HepG2 (cell line): ENCODE results near the gene PDGFRA. TPM values are rescaled to one million over a fixed set of nuclear protein-coding genes. Genes with fewer than 3 reads are reported as not detected.

Experiments used
- ATAC-seq: fragments of 200-7000 bp; cut with Tn5 transposase; 3 replicates; pipeline ENCODE4 v1.9.1; 2020; ENCODE audit warnings: mild to moderate bottlenecking, moderate library complexity
- BruUV-seq: library from RNA; stranded (reverse); fragments of 400-500 nt; replicated peaks from 2 replicates; lab custom pipeline; 2021; lab: Mats Ljungman, UMichigan
- CTCF ChIA-PET: fragments of 300-600 bp; formaldehyde crosslinking; extraction: SDS; loops from one replicate; lab custom pipeline; 2021; ENCODE audit warnings: low total read pairs, inconsistent platforms, low intra/inter-chr PET ratio; lab: Yijun Ruan, JAX
- POLR2A ChIA-PET: fragments of 350-600 bp; sonication (Branson Sonifier 250); formaldehyde crosslinking; loops from one replicate; lab custom pipeline; 2020; ENCODE audit warnings: antibody characterized with exemption, inconsistent platforms; lab: Yijun Ruan, JAX
- DNase-seq: peaks from one replicate; pipeline ENCODE4 v3.0.0-alpha.2; 2015; ENCODE audit warnings: low spot score
- FAIRE-seq: peaks from 3 replicates; lab custom pipeline; 2011; peaks lifted over from hg19 to GRCh38; lab: Jason Lieb, UNC
- H2AFZ ChIP-seq: one replicate; pipeline ENCODE4 v1.6.1; 2011; ENCODE audit warnings: low read length, inconsistent platforms
- H3K27ac ChIP-seq: fragments of 300-600 bp; 3 replicates; pipeline ENCODE4 v1.8.0; 2011; ENCODE audit warnings: mixed run types, mild to moderate bottlenecking, mixed read lengths, low read length, inconsistent platforms; ENCODE audit not compliant: insufficient read depth; ENCODE audit errors: extremely low read length
- H3K27me3 ChIP-seq, 2 experiments: fragments of 200-600 bp in 1 of 2; 2 replicates in 1 of 2; 3 replicates in 1 of 2; pipeline versions ENCODE4 v1.6.0 to v1.8.0; 2011; ENCODE audit warnings: low read length in 2 of 2, mild to moderate bottlenecking in 2 of 2, moderate library complexity in 2 of 2, inconsistent platforms in 1 of 2; ENCODE audit not compliant: insufficient read depth in 2 of 2, control insufficient read depth in 1 of 2
- H3K36me3 ChIP-seq, 2 experiments: fragments of 200-600 bp in 1 of 2; replicated peaks in 1 of 2; 2 replicates in 1 of 2; 3 replicates in 1 of 2; pipeline versions ENCODE4 v1.5.1 to v1.8.0; 2011; ENCODE audit warnings: low read length in 2 of 2, inconsistent platforms in 1 of 2; ENCODE audit not compliant: insufficient read depth in 2 of 2, control insufficient read depth in 1 of 2
- H3K4me1 ChIP-seq: 2 replicates; pipeline ENCODE4 v1.5.1; 2012; ENCODE audit warnings: low read length, inconsistent platforms; ENCODE audit not compliant: insufficient read depth
- H3K4me2 ChIP-seq: 2 replicates; pipeline ENCODE4 v1.6.0; 2011; ENCODE audit warnings: low read depth, low read length, inconsistent platforms
- H3K4me3 ChIP-seq, 3 experiments: fragments of 200-600 bp in 1 of 3; sonication (generic), shearing (Covaris generic) in 1 of 3; replicated peaks in 1 of 3; 2 replicates each; pipeline ENCODE4 v1.5.1; 2011 to 2016; ENCODE audit warnings: low read length in 3 of 3, inconsistent platforms in 2 of 3, low read depth in 2 of 3, mild to moderate bottlenecking in 2 of 3, control low read depth in 1 of 3, mixed read lengths in 1 of 3; ENCODE audit not compliant: insufficient read depth in 1 of 3
- H3K79me2 ChIP-seq: one replicate; pipeline ENCODE4 v1.6.1; 2011; ENCODE audit warnings: low read length, inconsistent platforms; ENCODE audit not compliant: insufficient read depth
- H3K9ac ChIP-seq: 2 replicates; pipeline ENCODE4 v1.6.0; 2011; ENCODE audit warnings: mild to moderate bottlenecking, low read depth, low read length, inconsistent platforms; ENCODE audit not compliant: insufficient read depth
- H3K9me3 ChIP-seq: 2 replicates; pipeline ENCODE4 v1.5.1; 2012; ENCODE audit warnings: mild to moderate bottlenecking, low read length
- H4K20me1 ChIP-seq: 2 replicates; pipeline ENCODE4 v1.6.0; 2011; ENCODE audit warnings: inconsistent platforms, mild to moderate bottlenecking, low read length, moderate library complexity; ENCODE audit not compliant: insufficient read depth
- CREB1 ChIP-seq, 2 experiments: fragments of 450-650 bp in 1 of 2; IDR thresholded peaks; 2 replicates each; pipeline ENCODE4 v1.6.1; 2016 to 2017; ENCODE audit warnings: control low read depth in 1 of 2, mild to moderate bottlenecking in 1 of 2, missing compliant biosample characterization in 1 of 2, missing genetic modification characterization in 1 of 2
- HNF1A ChIP-seq, 2 experiments: sonication (generic) in 1 of 2; formaldehyde crosslinking in 1 of 2; IDR thresholded peaks; 2 replicates each; pipeline versions ENCODE4 v1.4.0 to v1.6.1; 2016 to 2020; ENCODE audit warnings: borderline replicate concordance in 1 of 2, low read depth in 1 of 2, mild to moderate bottlenecking in 1 of 2, missing genetic modification reagents in 1 of 2
- ISL2 ChIP-seq: sonication (generic); formaldehyde crosslinking; IDR thresholded peaks from 2 replicates; pipeline ENCODE4 v1.5.0; 2020; ENCODE audit warnings: missing genetic modification reagents
- ISX ChIP-seq: sonication (generic); formaldehyde crosslinking; conservative IDR thresholded peaks from 2 replicates; pipeline ENCODE4 v1.5.0; 2020; ENCODE audit warnings: missing genetic modification reagents
- PRPF4 ChIP-seq: fragments of 200-400 bp; formaldehyde crosslinking; IDR thresholded peaks from 2 replicates; pipeline ENCODE4 v1.6.1; 2016; ENCODE audit warnings: low read length, low read depth; ENCODE audit not compliant: poor library complexity, severe bottlenecking
- RAD51 ChIP-seq: fragments of 450-650 bp; IDR thresholded peaks from 2 replicates; pipeline ENCODE4 v1.6.1; 2016; ENCODE audit warnings: borderline replicate concordance
- TFE3 ChIP-seq: IDR thresholded peaks from 2 replicates; pipeline ENCODE4 v1.6.1; 2016
- TP53 ChIP-seq: sonication (generic); formaldehyde crosslinking; conservative IDR thresholded peaks from 2 replicates; pipeline ENCODE4 v1.4.0; 2020; ENCODE audit warnings: missing genetic modification reagents
- ZNF687 ChIP-seq: sonication (generic); formaldehyde crosslinking; IDR thresholded peaks from 2 replicates; pipeline ENCODE4 v1.5.1; 2020; ENCODE audit warnings: mild to moderate bottlenecking, missing genetic modification reagents, moderate library complexity
- WGBS: methylation state at CpG from one replicate; pipeline ENCODE4 v1.1.6; 2017; ENCODE audit warnings: low lambda C conversion rate; 5-methylcytosine and 5-hydroxymethylcytosine counted together
- in situ Hi-C: cut with HindIII; loops from 2 replicates; pipeline ENCODE4 v1.10.0; 2017; ENCODE audit warnings: low pct_unique_long_range_greater_than_20kb; ENCODE audit not compliant: extremely low pct_ligation_motif_present
- intact Hi-C: fragments of 100-400 bp; cut with micrococcal nuclease; formaldehyde crosslinking; loops from one replicate; pipeline ENCODE4 v1.10.0; 2022; ENCODE audit not compliant: unreplicated experiment
- polyA plus RNA-seq, 8 experiments: library from polyadenylated mRNA; depleted of rRNA in 3 of 8; stranded (reverse) in 7 of 8; unstranded in 1 of 8; fragments of >200 nt; fragmentation: Illumina TruSeq in 4 of 8; extraction: Trizol in 4 of 8; gene quantifications; 2 replicates each; pipeline versions ENCODE4 v1.2.1 to v1.2.3, GENCODE V29; 2011 to 2016; ENCODE audit warnings: low read depth in 4 of 8, missing spikeins in 1 of 8, mixed read lengths in 1 of 8; ENCODE audit not compliant: insufficient read depth in 1 of 8
- total RNA-seq, 5 experiments: library from RNA; depleted of rRNA; stranded (reverse); fragments of >200 nt; fragmentation: Illumina TruSeq; extraction: Trizol; gene quantifications; 2 replicates each; pipeline ENCODE4 v1.2.3, GENCODE V29; 2016; ENCODE audit warnings: low read depth in 1 of 5

The PDGFRA gene
- total and polyA plus RNA-seq, 2 of the 13 experiments (the other 11 are each of a cell fraction or from before 2014, with no cell fraction given): 0.04 TPM; not detected in 1

- DNase-seq (no peak), FAIRE-seq (no peak), ATAC-seq (no peak)
- Histone ChIP-seq H3K4me1 (peaks cover 6% of the 10 kb centered on the region; the same call in 1 of the 2 replicates), H3K36me3 (no peaks in the 10 kb centered on the region), H3K4me3 (no peak overlapping the region), H3K27me3 (no peaks in the 10 kb centered on the region), H3K79me2 (no peaks in the 10 kb centered on the region), H3K9me3 (no peaks in the 10 kb centered on the region), H3K9ac (no peak overlapping the region), H2AFZ (no peak overlapping the region), H4K20me1 (no peaks in the 10 kb centered on the region), H3K27ac (no peak overlapping the region), H3K4me2 (no peak overlapping the region)
- POLR2A ChIA-PET: no interaction called here
- CTCF ChIA-PET: no interaction called here
- no TSS peak for BruUV-seq
- WGBS: 46% methylated on average over 7 of the region's 7 CpGs
- intact Hi-C loops: no loop called here
- TF ChIP-seq PRPF4 (no peak), ZNF687 (CRISPR knock-in tag) (no peak), TFE3 (CRISPR knock-in tag) (no peak), CREB1 (IDR thresholded peaks at IDR 0.05) (no peak), CREB1 (CRISPR knock-in tag; IDR thresholded peaks at IDR 0.05) (no peak), ISX (CRISPR knock-in tag) (no peak), ISL2 (no peak), HNF1A (IDR thresholded peaks at IDR 0.05; ENCODE audit: low read depth) (no peak), HNF1A (CRISPR knock-in tag; IDR thresholded peaks at IDR 0.05; ENCODE audit: borderline replicate concordance) (no peak), TP53 (CRISPR knock-in tag) (no peak), RAD51 (no peak)
- in situ Hi-C loops: no loop called here
Observed at GRCh38 chr4:54254116-54254914, 25.2 kb downstream of the PDGFRA start.
